ENCODE results near the gene CEP290. TPM values are rescaled to one million over a fixed set of nuclear protein-coding genes. Genes with fewer than 3 reads are reported as not detected.

The CEP290 gene
- polyA plus RNA-seq (2013, experiment 1 of 2), result 5.9 TPM
- 7.0 TPM for polyA plus RNA-seq (2013, experiment 2 of 2)

- H3K27me3 ChIP-seq (ENCODE audit: insufficient read depth, low read length, poor library complexity), result no peaks in the 10 kb centered on the region
- no peak within 1 kb of the TSS for H3K23ac ChIP-seq (ENCODE audit: low read length)
- no peaks in the 10 kb centered on the region for H3K79me1 ChIP-seq (ENCODE audit: low read length)
- H4K5ac ChIP-seq (ENCODE audit: low read length), result no peak within 1 kb of the TSS
- no peak within 1 kb of the TSS for H2BK120ac ChIP-seq (ENCODE audit: low read depth, low read length)
- peak within 1 kb of the TSS; percentile 85 for H3K4me2 ChIP-seq (ENCODE audit: low read length)
- peak; percentile 100 for DNase-seq
- H2BK15ac ChIP-seq (replicated peaks; ENCODE audit: low read depth), result no peak within 1 kb of the TSS
- no peak within 1 kb of the TSS for H3K4ac ChIP-seq (ENCODE audit: low read depth, low read length)
- H3K56ac ChIP-seq (ENCODE audit: low read length), result peak within 1 kb of the TSS; percentile 96
- H3K4me1 ChIP-seq (ENCODE audit: control insufficient read depth, low read depth, low read length), result peaks cover 1% of the 10 kb centered on the region
- peak within 1 kb of the TSS; percentile 97 for H3K4me3 ChIP-seq (ENCODE audit: low read length)
- H3K18ac ChIP-seq (ENCODE audit: low read length), result peak within 1 kb of the TSS; percentile 71
- WGBS (ENCODE audit: extremely low coverage, insufficient coverage, low lambda C conversion rate), result no CpG with 5 or more reads among the region's 49 CpGs
- H3K79me2 ChIP-seq (ENCODE audit: control insufficient read depth, insufficient read depth, low read length), result peaks cover 8% of the 10 kb centered on the region
- H3K9ac ChIP-seq (ENCODE audit: low read length), result peak within 1 kb of the TSS; percentile 97
- no peaks in the 10 kb centered on the region for H3K36me3 ChIP-seq (ENCODE audit: control insufficient read depth, insufficient read depth, low read length)
- H2BK5ac ChIP-seq (ENCODE audit: low read length), result peak within 1 kb of the TSS; percentile 76
- no peak within 1 kb of the TSS for H2AK5ac ChIP-seq (ENCODE audit: low read length)
- H4K8ac ChIP-seq (ENCODE audit: low read depth, low read length), result no peak within 1 kb of the TSS
- H3K27ac ChIP-seq (ENCODE audit: low read depth, low read length), result peak within 1 kb of the TSS; percentile 81
Observed at GRCh38 chr12:88141774-88142609, at the start of gene CEP290, which contains the start of gene TMTC3. CEP290 (minus strand) TSS chr12:88142088; CDS start chr12:88141307, 781 bp downstream. TMTC3 (plus strand) TSS chr12:88142307; CDS start chr12:88148316, 6,009 bp downstream.

- no peaks in the 10 kb centered on the region for H3K79me2 ChIP-seq (ENCODE audit: control insufficient read depth, insufficient read depth, low read length)
- no peak overlapping the region for H3K4me3 ChIP-seq (ENCODE audit: low read length)
- no peaks in the 10 kb centered on the region for H3K4me1 ChIP-seq (ENCODE audit: control insufficient read depth, low read depth, low read length)
- no peak overlapping the region for H2BK5ac ChIP-seq (ENCODE audit: low read length)
- WGBS (ENCODE audit: extremely low coverage, insufficient coverage, low lambda C conversion rate), result no CpG with 5 or more reads among the region's 1 CpG
- no peak overlapping the region for H3K23ac ChIP-seq (ENCODE audit: low read length)
- H3K4me2 ChIP-seq (ENCODE audit: low read length), result no peak overlapping the region
- H4K8ac ChIP-seq (ENCODE audit: low read depth, low read length), result no peak overlapping the region
- no peaks in the 10 kb centered on the region for H3K36me3 ChIP-seq (ENCODE audit: control insufficient read depth, insufficient read depth, low read length)
- no peak overlapping the region for H3K18ac ChIP-seq (ENCODE audit: low read length)
- no peak overlapping the region for H3K9ac ChIP-seq (ENCODE audit: low read length)
- no peak overlapping the region for H2BK120ac ChIP-seq (ENCODE audit: low read depth, low read length)
- no peak overlapping the region for H3K56ac ChIP-seq (ENCODE audit: low read length)
- no peak overlapping the region for H3K4ac ChIP-seq (ENCODE audit: low read depth, low read length)
- no peak overlapping the region for H2AK5ac ChIP-seq (ENCODE audit: low read length)
- no peaks in the 10 kb centered on the region for H3K27me3 ChIP-seq (ENCODE audit: insufficient read depth, low read length, poor library complexity)
- H4K5ac ChIP-seq (ENCODE audit: low read length), result no peak overlapping the region
- H3K79me1 ChIP-seq (ENCODE audit: low read length), result no peaks in the 10 kb centered on the region
- H2BK15ac ChIP-seq (replicated peaks; ENCODE audit: low read depth), result no peak overlapping the region
- DNase-seq, result no peak
- H3K27ac ChIP-seq (ENCODE audit: low read depth, low read length), result no peak overlapping the region
Observed at GRCh38 chr12:88188180-88188579, 46.3 kb upstream of the CEP290 start.

GRCh38 chr12:88187571-88187970, 45.7 kb upstream of the CEP290 start:
- Histone ChIP-seq H2BK120ac (ENCODE audit: low read depth, low read length) (no peak overlapping the region), H3K27ac (ENCODE audit: low read depth, low read length) (no peak overlapping the region), H3K36me3 (ENCODE audit: control insufficient read depth, insufficient read depth, low read length) (no peaks in the 10 kb centered on the region), H3K79me1 (ENCODE audit: low read length) (no peaks in the 10 kb centered on the region), H4K5ac (ENCODE audit: low read length) (no peak overlapping the region), H3K56ac (ENCODE audit: low read length) (no peak overlapping the region), H3K4ac (ENCODE audit: low read depth, low read length) (no peak overlapping the region), H3K79me2 (ENCODE audit: control insufficient read depth, insufficient read depth, low read length) (no peaks in the 10 kb centered on the region), H3K9ac (ENCODE audit: low read length) (no peak overlapping the region), H3K4me1 (ENCODE audit: control insufficient read depth, low read depth, low read length) (no peaks in the 10 kb centered on the region), H3K18ac (ENCODE audit: low read length) (no peak overlapping the region), H3K27me3 (ENCODE audit: insufficient read depth, low read length, poor library complexity) (no peaks in the 10 kb centered on the region), H3K4me3 (ENCODE audit: low read length) (no peak overlapping the region), H2BK15ac (replicated peaks; ENCODE audit: low read depth) (no peak overlapping the region), H2AK5ac (ENCODE audit: low read length) (no peak overlapping the region), H3K4me2 (ENCODE audit: low read length) (no peak overlapping the region), H2BK5ac (ENCODE audit: low read length) (no peak overlapping the region), H3K23ac (ENCODE audit: low read length) (no peak overlapping the region), H4K8ac (ENCODE audit: low read depth, low read length) (no peak overlapping the region)
- no CpG with 5 or more reads among the region's 2 CpGs for WGBS (ENCODE audit: extremely low coverage, insufficient coverage, low lambda C conversion rate)
- DNase-seq, result no peak

GRCh38 chr12:88185988-88186387, 44.1 kb upstream of the CEP290 start:
- Histone ChIP-seq H3K4me2 (ENCODE audit: low read length) (no peak overlapping the region), H3K4me3 (ENCODE audit: low read length) (no peak overlapping the region), H3K18ac (ENCODE audit: low read length) (no peak overlapping the region), H3K27ac (ENCODE audit: low read depth, low read length) (no peak overlapping the region), H3K79me2 (ENCODE audit: control insufficient read depth, insufficient read depth, low read length) (no peaks in the 10 kb centered on the region), H2BK15ac (replicated peaks; ENCODE audit: low read depth) (no peak overlapping the region), H3K27me3 (ENCODE audit: insufficient read depth, low read length, poor library complexity) (no peaks in the 10 kb centered on the region), H2AK5ac (ENCODE audit: low read length) (no peak overlapping the region), H3K36me3 (ENCODE audit: control insufficient read depth, insufficient read depth, low read length) (no peaks in the 10 kb centered on the region), H3K9ac (ENCODE audit: low read length) (no peak overlapping the region), H2BK5ac (ENCODE audit: low read length) (no peak overlapping the region), H4K8ac (ENCODE audit: low read depth, low read length) (no peak overlapping the region), H3K4me1 (ENCODE audit: control insufficient read depth, low read depth, low read length) (peaks cover 3% of the 10 kb centered on the region), H2BK120ac (ENCODE audit: low read depth, low read length) (no peak overlapping the region), H3K4ac (ENCODE audit: low read depth, low read length) (no peak overlapping the region), H3K79me1 (ENCODE audit: low read length) (no peaks in the 10 kb centered on the region), H3K56ac (ENCODE audit: low read length) (no peak overlapping the region), H4K5ac (ENCODE audit: low read length) (no peak overlapping the region), H3K23ac (ENCODE audit: low read length) (no peak overlapping the region)
- DNase-seq, result no peak

GRCh38 chr12:88185279-88185678, 43.4 kb upstream of the CEP290 start:
- Histone ChIP-seq H3K4ac (ENCODE audit: low read depth, low read length) (no peak overlapping the region), H2AK5ac (ENCODE audit: low read length) (no peak overlapping the region), H3K27me3 (ENCODE audit: insufficient read depth, low read length, poor library complexity) (no peaks in the 10 kb centered on the region), H2BK15ac (replicated peaks; ENCODE audit: low read depth) (no peak overlapping the region), H2BK120ac (ENCODE audit: low read depth, low read length) (no peak overlapping the region), H4K5ac (ENCODE audit: low read length) (no peak overlapping the region), H4K8ac (ENCODE audit: low read depth, low read length) (no peak overlapping the region), H3K18ac (ENCODE audit: low read length) (no peak overlapping the region), H3K79me1 (ENCODE audit: low read length) (no peaks in the 10 kb centered on the region), H3K23ac (ENCODE audit: low read length) (no peak overlapping the region), H3K56ac (ENCODE audit: low read length) (no peak overlapping the region), H3K4me2 (ENCODE audit: low read length) (no peak overlapping the region), H3K27ac (ENCODE audit: low read depth, low read length) (no peak overlapping the region), H2BK5ac (ENCODE audit: low read length) (no peak overlapping the region), H3K4me3 (ENCODE audit: low read length) (no peak overlapping the region), H3K79me2 (ENCODE audit: control insufficient read depth, insufficient read depth, low read length) (no peaks in the 10 kb centered on the region), H3K36me3 (ENCODE audit: control insufficient read depth, insufficient read depth, low read length) (no peaks in the 10 kb centered on the region), H3K4me1 (ENCODE audit: control insufficient read depth, low read depth, low read length) (peaks cover 3% of the 10 kb centered on the region), H3K9ac (ENCODE audit: low read length) (no peak overlapping the region)
- no peak for DNase-seq
- no CpG with 5 or more reads among the region's 2 CpGs for WGBS (ENCODE audit: extremely low coverage, insufficient coverage, low lambda C conversion rate)
